ENCODE data around the gene IQGAP1. TPM values are rescaled to one million over a fixed set of nuclear protein-coding genes. Genes with fewer than 3 reads are reported as not detected.
A peak's percentile ranks its signal among the peaks of the same experiment; 100 is the strongest.

IQGAP1 gene
- total RNA-seq, 2 donors from 2014 or later, result 70.4 to 79.2 TPM

DNA sequence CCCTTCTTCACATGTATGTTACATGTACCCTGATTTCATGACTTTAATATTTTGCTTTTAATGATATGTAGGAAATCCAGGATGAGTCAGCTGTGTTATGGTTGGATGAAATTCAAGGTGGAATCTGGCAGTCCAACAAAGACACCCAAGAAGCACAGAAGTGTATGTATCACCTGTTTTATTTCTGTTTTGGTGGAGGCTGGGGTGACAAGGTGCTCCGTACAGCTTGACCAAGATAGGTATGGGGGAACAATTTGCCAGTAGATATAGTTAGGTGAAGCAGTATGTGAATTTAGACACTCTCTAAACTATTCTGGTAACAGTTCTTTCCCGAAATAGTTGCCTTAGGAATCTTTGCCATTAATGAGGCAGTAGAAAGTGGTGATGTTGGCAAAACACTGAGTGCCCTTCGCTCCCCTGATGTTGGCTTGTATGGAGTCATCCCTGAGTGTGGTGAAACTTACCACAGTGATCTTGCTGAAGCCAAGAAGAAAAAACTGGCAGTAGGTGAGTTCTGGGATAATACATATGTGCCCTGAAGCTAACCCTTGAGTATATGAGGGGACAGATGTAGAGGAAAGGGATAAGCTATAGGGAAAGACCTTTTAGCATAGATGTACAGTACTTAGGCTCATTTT, 78.0 kb downstream of the IQGAP1 start:
- DNase-seq (no peak), ATAC-seq (peak in 1 of 2 donors; percentile 18)
- intact Hi-C loops (cut with DNase I), result no loop called here

DNA sequence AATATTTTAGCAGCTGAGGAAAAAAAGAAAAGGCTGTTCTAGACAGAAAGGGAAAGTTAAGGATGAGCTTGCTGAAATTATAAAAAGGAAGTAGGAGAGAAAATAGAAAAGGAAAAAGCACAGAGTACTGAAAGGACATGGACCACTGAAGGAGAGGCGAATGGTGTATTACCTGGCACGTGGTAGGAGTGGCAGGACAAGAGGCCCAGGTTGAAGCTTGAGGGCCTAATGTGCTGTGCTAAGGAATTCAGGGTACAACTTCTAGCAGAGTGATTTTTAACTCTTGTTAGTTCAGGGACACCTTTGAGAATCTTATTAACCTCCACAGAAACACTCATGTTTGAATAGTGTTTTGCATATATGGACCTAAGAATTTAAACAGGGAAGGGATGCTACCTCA, 81.7 kb downstream of the IQGAP1 start:
- ATAC-seq, result no peak
- intact Hi-C loops (cut with DNase I), result no loop called here
- no peak for DNase-seq

DNA sequence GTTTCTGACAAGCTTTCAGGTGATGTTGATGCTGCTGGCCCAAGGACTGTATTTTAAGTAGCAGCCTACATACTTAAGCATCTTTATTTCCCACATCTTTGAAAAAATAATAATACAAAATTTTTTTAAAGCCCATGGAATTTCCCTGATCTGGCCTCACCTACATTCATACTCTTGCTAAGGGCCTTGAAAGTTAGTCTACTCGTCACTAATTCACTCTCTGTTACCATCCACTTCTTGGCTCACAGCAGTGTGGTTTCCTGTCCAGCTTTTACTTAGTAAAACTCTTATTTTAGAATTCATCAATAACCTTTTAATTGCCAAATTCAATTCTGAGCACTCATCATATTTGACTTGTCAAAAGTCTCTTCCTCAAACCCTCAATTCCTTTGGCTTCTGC, 82.4 kb downstream of the IQGAP1 start:
- no peak for ATAC-seq
- intact Hi-C loops (cut with DNase I), result no loop called here

DNA sequence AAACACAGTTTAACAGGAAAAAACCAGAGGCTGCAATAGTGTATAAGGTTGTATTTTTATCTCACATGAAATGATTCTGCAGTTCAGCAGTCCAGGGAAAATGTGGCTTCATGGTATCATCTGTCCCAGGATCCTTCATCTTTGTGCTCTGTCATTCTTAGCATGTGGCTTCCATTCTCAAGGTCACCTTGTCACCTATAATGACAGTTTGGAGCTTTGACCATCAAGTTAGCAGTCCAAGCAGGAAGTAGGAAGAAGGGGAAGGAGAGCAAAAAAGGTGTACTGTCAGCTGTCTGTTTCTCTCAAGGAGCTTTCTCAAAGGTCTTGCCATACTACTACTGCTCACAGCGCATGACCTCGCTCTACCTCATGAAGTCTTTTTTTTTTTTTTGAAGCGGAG, 83.1 kb downstream of the IQGAP1 start:
- ATAC-seq (no peak), DNase-seq (no peak)
- intact Hi-C loops (cut with DNase I), result no loop called here

More for the DNA sequence above, 82.4 kb downstream of the IQGAP1 start:
- no peak for DNase-seq

DNA sequence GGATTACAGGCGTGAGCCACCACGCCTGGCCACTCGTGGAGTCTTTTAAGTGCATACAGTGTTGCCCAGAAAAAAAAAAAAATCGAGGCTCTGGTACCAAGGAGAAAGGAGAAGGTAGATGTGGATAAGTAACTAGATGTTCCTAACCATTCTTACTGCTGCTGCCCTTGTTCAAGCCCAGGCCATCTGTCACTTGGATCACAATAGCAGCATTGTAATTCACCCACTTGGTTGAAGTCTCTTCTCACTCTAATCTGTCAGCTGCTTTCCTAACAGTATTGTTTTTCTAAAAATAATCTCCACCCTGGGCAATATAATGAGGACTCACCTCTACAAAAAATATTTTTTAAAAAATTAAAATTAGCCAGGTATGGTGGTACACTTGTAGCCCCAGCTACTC, 83.7 kb downstream of the IQGAP1 start:
- DNase-seq (no peak), ATAC-seq (no peak)
- intact Hi-C loops (cut with DNase I), result no loop called here

DNA sequence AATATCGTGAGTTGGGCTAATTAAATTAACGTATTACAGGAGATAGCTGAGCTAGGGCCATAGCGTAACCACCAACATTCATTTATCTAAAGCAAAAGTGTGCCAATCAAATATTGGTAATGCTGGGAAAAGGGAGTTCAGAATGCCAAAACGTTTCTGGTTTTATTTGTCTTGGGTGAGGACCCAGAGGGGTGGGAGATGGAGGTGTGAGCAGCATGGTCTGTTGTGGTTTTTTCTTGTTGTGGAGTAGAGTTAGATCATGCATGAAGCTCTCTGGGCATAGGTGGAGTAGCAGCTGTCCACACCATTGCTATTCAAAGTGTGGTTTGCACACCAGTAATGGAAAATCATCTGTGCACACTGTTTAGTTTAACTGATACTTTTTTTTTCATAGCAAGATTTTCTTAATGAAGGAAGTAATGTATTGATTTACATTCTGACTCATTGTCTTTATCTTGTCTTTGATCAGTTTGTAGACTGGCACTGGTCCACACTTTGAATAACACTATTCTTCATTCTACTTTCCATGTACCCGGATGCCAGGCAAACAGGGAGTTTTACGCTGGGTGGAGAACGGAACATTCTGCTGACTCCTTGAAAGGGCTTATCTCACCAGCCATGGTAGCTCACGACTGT, 90.9 kb downstream of the IQGAP1 start:
- intact Hi-C loops (cut with DNase I), result no loop called here
- peak in 1 of 2 donors; percentile 28 for ATAC-seq
- DNase-seq, result no peak

DNA sequence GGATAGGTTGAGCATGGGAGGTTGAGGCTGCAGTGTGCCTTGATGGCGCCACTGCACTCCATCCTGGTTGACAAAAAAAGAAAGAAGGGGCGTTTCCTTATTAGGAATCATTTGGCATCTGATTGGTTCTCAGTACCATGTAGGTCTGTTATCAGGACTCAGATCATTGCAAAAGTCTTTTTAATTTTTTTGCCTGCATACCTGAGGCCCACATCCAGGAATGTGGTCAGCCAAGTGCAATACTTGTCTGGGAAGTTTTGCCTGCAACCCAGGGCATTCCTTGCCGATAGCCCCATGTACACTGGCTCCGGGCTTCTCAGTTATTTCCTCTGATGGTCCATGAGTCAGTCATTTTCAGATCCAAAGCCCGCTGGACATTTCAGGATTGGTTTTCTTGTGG, 91.6 kb downstream of the IQGAP1 start:
- ATAC-seq (no peak), DNase-seq (no peak)
- intact Hi-C loops (cut with DNase I), result loop anchor here (5.0 to 10.0 kb wide), 3 partner anchors 115 to 157 kb away; no protein-coding TSS in a partner anchor

DNA sequence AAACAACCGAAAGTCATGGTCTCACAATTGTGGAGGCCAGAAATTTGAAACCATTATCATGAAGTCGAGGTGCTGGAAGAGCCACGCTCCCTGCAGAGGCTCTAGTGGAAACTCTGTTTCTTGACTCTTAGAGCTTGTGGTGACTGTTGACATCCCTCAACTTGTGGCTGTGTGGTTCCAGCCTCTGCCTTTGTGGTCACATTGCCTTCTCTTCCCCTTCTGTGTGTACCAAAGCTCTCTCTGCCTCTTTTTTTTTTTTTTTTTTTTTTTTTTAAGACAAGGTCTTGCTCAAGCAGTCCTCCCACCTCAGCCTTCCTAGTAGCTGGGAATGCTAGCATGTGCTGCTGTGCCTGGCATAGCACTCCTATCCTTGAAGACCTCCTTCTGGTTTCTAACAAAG, 93.0 kb downstream of the IQGAP1 start:
- intact Hi-C loops (cut with DNase I), result loop anchor here (5.0 to 10.0 kb wide), 3 partner anchors 116 to 159 kb away; no protein-coding TSS in a partner anchor
- DNase-seq (no peak), ATAC-seq (peak in 1 of 2 donors; percentile 44)

DNA sequence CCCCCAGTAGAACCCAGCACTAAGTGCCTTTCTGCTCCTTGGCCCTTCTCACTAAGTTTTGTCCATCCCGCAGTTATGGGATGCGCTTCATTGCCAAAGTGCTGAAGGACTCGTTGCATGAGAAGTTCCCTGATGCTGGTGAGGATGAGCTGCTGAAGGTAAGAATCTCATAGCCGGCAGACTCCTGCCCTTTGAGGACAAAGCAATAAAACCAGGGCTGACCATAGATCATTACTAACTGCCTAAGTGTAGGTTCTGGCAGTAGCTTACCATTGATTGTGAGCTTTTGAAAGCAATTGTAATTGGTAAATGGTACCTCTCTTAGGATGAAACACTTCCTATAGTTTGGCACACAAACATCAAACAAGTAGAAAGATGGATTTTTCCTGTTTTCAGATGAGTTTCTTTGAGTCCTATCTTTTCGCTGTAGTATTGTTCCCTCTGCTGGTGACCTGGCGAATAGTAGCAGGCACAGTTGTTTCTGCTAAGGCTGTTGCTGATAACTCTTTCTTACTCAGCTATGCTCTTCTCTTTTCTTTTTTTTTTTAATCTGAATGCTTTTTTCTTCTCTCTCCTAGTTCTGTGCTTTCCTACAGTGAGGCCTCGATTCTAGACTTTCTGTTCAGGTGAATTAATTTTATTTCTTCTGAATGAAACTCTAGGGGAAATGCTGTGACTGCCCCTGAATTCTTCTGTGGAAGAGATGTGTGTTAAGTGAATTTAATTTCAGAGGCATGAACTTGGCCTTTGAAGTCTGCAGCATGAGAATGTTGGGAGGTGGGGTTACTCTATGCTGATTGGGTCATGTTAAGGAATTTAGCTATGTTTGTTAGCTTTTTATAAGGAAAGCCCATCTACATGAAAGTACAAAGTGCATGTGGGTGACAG, 94.3 kb downstream of the IQGAP1 start:
- intact Hi-C loops (cut with DNase I), result loop anchor here (1.0 to 10.0 kb wide), 4 partner anchors 118 to 162 kb away; no protein-coding TSS in a partner anchor

DNA sequence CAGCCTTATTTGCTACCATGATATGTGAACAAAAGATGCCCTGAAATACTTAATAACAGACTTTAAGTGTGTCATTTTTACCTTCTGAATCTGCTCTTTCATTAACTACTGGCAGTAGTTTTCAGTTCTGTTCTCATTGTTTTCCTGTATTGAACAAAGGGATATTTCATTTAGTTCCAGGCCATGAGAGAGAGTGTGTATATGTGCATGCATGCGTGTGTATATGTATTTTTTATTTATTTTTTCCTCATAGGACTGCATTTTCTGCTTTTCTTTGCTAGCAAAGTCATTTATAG, 94.9 kb downstream of the IQGAP1 start:
- intact Hi-C loops (cut with DNase I), result loop anchor here (5.0 to 10.0 kb wide), 3 partner anchors 118 to 161 kb away; no protein-coding TSS in a partner anchor
- DNase-seq (no peak), ATAC-seq (no peak)

More for the DNA sequence above, 94.3 kb downstream of the IQGAP1 start:
- ATAC-seq (peak; percentile 58 to 61), DNase-seq (no peak)

DNA sequence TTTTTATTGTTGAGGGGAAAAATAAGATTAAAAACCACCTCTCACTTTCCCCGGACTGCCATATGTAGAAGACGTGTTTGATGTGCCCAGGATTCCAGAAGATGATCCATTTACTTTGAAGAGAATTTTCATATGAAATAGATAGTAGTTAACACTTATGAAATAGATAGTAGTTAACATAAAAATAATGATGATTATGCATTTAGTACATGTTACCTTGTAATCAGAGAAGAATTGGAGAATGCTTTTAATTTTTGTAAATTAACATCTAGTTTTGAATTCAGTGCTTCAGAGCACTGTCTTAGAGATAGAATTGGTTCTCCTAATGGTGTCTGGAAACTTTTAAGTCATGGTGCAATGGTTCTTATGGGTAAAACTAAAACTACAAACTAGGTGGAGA, 95.6 kb downstream of the IQGAP1 start:
- intact Hi-C loops (cut with DNase I), result loop anchor here (5.0 to 10.0 kb wide), 3 partner anchors 119 to 161 kb away; no protein-coding TSS in a partner anchor
- ATAC-seq (no peak), DNase-seq (no peak)

DNA sequence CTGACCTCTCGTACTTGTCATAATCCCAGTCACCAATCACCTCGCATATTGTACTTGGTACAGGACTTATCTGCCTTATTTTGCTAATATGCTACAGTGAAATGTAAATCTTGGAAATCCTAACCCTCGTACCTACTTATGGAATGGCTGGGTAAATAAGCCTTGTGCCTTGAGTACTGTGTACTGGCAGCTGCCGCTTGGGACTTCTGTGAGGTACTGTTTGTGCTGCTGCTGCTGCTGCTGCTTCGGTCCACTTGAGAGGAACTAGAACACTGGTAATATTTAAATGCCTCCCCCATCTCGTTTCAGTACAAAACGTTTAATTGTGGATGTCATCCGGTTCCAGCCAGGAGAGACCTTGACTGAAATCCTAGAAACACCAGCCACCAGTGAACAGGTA, 99.1 kb downstream of the IQGAP1 start:
- DNase-seq (no peak), ATAC-seq (no peak)
- intact Hi-C loops (cut with DNase I), result loop anchor here in 1 of 2 donors (10.0 kb wide), 1 partner anchor 122 kb away; no protein-coding TSS in a partner anchor

DNA sequence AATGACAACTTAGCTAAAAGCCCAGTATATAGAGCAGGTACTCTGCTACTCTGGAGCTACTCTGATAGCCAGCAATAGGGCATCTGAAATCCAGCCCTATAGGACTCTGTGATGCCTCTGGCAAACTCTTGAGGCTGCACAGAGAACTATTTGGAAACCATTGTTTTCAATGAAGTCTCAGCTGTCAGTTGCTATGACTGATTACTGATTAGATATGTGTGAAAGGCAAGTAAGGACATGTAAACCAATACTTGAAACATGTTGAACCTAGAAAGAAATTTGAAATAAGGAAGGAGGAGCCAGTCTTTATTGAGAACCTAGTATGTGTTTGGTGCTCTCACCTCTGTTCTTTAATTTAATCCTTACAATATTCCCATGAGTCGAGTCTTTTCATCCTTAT, 101.5 kb downstream of the IQGAP1 start:
- DNase-seq (no peak), ATAC-seq (no peak)
- intact Hi-C loops (cut with DNase I), result loop anchor here in 1 of 2 donors (10.0 kb wide), 1 partner anchor 125 kb away; no protein-coding TSS in a partner anchor

DNA sequence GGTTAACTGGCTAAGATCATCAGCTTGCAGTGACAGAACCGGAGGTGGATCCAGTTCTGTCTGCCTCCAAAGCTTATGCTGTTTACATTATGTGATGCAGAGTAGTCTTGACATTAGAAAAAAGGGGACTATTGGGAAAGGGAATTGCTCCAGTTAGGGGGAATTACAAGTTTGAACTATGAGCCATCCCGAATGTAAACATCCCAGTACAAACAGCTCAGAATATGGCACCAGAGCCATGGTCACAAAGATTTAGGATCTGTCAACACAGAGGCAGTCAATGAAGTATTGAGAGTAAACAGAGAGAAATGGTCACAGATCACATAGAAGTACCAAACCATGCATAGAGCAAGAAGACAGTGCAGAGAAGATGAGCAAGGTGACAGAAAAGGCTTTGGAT, 101.9 kb downstream of the IQGAP1 start:
- intact Hi-C loops (cut with DNase I), result loop anchor here in 1 of 2 donors (10.0 kb wide), 1 partner anchor 125 kb away; no protein-coding TSS in a partner anchor
- no peak for ATAC-seq
- no peak for DNase-seq

DNA sequence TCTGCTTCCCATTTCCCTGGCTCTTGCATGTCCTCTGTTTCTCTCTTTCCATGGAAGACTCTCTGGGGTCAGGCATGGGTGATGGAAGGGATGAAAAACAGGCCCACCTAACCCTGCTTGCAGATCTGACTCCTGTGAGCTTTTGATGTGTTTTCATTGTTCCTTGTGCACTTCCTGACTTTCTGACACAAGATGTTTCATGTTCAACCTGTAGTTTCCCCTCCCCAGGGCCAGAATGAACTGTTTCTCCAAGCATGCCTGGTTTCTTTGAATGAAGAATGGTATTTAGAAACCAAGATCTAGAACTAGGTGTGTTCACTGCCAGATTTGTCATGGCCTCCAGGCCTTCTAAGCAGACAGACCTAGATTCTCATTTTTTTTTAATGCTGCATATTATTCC, 105.6 kb downstream of the IQGAP1 start:
- DNase-seq, result no peak
- intact Hi-C loops (cut with DNase I), result no loop called here
- no peak for ATAC-seq

DNA sequence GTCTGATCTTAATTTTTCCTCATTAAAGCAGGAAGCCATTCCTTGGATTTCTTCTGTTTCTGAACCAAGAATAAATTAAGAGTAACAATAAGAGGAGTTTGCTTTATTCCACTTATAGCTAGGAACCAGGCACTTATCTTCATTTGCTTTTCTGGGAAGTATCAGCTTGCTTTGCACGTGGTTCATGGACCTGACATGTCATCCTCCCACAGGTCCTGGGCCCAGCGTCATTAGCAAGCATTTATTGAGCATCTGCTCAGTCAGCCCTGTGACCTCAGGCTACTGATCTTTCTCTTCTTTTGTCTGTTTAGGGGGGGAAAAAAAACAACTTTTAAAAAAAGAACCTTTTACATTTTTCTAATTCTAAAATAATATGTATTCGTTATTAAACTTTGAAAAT, 107.0 kb downstream of the IQGAP1 start:
- intact Hi-C loops (cut with DNase I), result no loop called here
- no peak for ATAC-seq
- no peak for DNase-seq

DNA sequence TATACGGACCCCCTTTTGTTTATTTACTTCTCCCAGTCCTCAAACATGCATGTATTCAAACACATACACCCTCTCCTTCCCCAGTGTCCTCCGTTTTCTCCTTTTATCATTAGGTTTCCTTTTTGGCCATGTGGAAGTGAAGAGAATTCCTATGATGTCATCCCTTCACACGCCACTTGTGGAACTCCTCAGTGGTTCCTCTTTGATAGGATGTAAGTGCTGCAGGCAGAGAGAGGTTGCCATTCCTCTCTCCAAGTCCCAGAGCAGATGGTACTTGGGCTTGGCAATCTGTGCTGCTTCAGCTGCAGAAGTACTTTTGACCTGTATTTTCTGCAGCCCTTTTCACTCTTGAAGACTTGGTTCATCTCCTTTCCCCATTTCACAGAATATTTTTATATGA, 108.7 kb downstream of the IQGAP1 start:
- DNase-seq, result no peak
- peak; percentile 76 to 82 for ATAC-seq
- intact Hi-C loops (cut with DNase I), result no loop called here

DNA sequence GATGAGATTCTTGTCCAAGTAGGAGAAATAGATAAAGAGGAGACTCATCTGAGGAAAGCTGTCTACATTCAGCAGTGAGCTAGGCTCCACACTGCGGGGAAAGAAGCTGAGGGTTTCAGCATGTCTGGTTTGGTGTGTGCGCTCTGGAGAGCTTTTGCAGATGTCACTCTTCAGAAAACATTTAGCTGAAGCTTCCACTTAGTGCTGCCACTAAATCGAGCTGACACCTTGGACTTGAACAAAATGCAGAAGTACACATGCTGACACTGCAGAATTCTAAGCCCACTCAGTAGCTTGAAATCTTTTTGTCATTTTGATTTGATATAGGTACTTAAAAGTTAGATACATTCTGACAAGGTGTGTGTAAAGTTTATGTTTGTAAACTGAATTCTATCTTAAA, 109.3 kb downstream of the IQGAP1 start:
- intact Hi-C loops (cut with DNase I), result no loop called here
- ATAC-seq (peak; percentile 42 to 81), DNase-seq (no peak)

DNA sequence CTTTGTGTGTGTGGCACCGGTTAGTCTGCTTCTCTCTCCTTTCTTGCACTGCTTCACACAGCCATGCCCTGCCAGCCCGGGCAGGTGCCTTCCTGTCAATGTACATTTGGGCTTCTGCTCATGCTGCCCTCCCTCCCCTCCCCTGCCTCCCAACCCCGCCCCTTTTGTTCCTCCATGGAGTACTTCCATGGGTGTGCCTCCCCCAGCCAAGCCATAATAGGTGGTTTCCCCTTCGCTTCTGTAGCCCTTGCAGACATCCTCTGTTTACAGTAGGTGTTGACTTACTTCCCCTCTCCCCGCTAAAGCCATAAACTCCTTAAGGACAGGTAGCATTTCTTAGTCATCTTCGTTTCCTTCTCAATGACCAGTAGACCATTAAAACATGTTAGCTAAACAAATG, 109.9 kb downstream of the IQGAP1 start:
- no peak for DNase-seq
- intact Hi-C loops (cut with DNase I), result no loop called here
- ATAC-seq, result no peak

DNA sequence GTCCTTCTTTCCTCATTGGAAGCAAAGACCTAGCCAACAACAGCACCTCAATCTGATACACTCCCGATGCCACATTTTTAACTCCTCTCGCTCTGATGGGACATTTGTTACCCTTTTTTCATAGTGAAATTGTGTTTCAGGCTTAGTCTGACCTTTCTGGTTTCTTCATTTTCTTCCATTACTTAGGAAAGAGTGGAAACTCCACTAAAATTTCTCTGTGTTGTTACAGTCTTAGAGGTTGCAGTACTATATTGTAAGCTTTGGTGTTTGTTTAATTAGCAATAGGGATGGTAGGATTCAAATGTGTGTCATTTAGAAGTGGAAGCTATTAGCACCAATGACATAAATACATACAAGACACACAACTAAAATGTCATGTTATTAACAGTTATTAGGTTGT, 112.1 kb downstream of the IQGAP1 start:
- DNase-seq, result no peak
- no peak for ATAC-seq
- intact Hi-C loops (cut with DNase I), result no loop called here
